SK-N-MC (cell line): ENCODE results near the gene SPTB.

ENCODE experiments used
- DNase-seq: peaks from one replicate; pipeline ENCODE4 v3.0.0-alpha.2; 2011; ENCODE audit warnings: low read depth, low spot score
- H3K27ac ChIP-seq: fragments of 200-600 bp; sonication (generic); 2 replicates; pipeline ENCODE4 v1.5.1; 2016; ENCODE audit warnings: mixed run types
- H3K36me3 ChIP-seq: fragments of 200-600 bp; sonication (generic); 2 replicates; pipeline ENCODE4 v1.6.1; 2017; ENCODE audit warnings: antibody characterized with exemption, low read length, mixed read lengths; ENCODE audit not compliant: insufficient read depth
- H3K4me3 ChIP-seq: fragments of 200-600 bp; sonication (generic); 2 replicates; pipeline ENCODE4 v1.5.1; 2016
- H3K9ac ChIP-seq: fragments of 200-600 bp; sonication (generic); 2 replicates; pipeline ENCODE4 v1.8.0; 2017; ENCODE audit warnings: mixed run types, mixed read lengths; ENCODE audit not compliant: insufficient read length
- H3K9me3 ChIP-seq: fragments of 200-600 bp; sonication (generic); 2 replicates; pipeline ENCODE4 v1.6.1; 2017; ENCODE audit warnings: low read depth, mild to moderate bottlenecking, antibody characterized with exemption, low read length, moderate library complexity, mixed read lengths
- EZH2 ChIP-seq: fragments of 200-600 bp; sonication (generic); IDR thresholded peaks from one replicate; pipeline ENCODE4 v1.6.1; 2017; ENCODE audit warnings: antibody characterized with exemption
- FOXP2 ChIP-seq: optimal IDR thresholded peaks from 2 replicates; pipeline ENCODE3; 2011; ENCODE audit warnings: mild to moderate bottlenecking, moderate library complexity; ENCODE audit not compliant: insufficient read depth; ENCODE audit errors: extremely low read length, control extremely low read depth
- POLR2AphosphoS5 ChIP-seq: IDR thresholded peaks from 2 replicates; pipeline ENCODE4 v1.6.1; 2012; ENCODE audit warnings: mild to moderate bottlenecking, low read depth, low read length, borderline replicate concordance

Gene SPTB

GRCh38 chr14:64826845-64827244 is 52.9 kb downstream of the SPTB start:
- no peak for DNase-seq

GRCh38 chr14:64826333-64826732 is 53.4 kb downstream of the SPTB start:
- H3K4me3 ChIP-seq = no peak overlapping the region
- no peak for TF ChIP-seq FOXP2
- TF ChIP-seq EZH2 = no peak
- TF ChIP-seq POLR2AphosphoS5 = no peak
- no peak overlapping the region for H3K27ac ChIP-seq
- DNase-seq = no peak
- H3K36me3 ChIP-seq = no peaks in the 10 kb centered on the region
- H3K9me3 ChIP-seq = no peaks in the 10 kb centered on the region
- H3K9ac ChIP-seq = no peak overlapping the region

More at GRCh38 chr14:64826845-64827244, 52.9 kb downstream of the SPTB start:
- Histone ChIP-seq H3K36me3 (no peaks in the 10 kb centered on the region), H3K27ac (no peak overlapping the region), H3K9me3 (no peaks in the 10 kb centered on the region), H3K9ac (no peak overlapping the region), H3K4me3 (no peak overlapping the region)
- TF ChIP-seq EZH2 (no peak), FOXP2 (no peak), POLR2AphosphoS5 (no peak)

- no peak for DNase-seq
- no peaks in the 10 kb centered on the region for H3K36me3 ChIP-seq
- no peak overlapping the region for H3K27ac ChIP-seq
- H3K9ac ChIP-seq = no peak overlapping the region
- no peak for TF ChIP-seq EZH2
- TF ChIP-seq POLR2AphosphoS5 = no peak
- TF ChIP-seq FOXP2 = no peak
- H3K9me3 ChIP-seq = no peaks in the 10 kb centered on the region
- H3K4me3 ChIP-seq = no peak overlapping the region
Observed at GRCh38 chr14:64825509-64825908, 54.2 kb downstream of the SPTB start.

- H3K27ac ChIP-seq = no peak overlapping the region
- TF ChIP-seq POLR2AphosphoS5 (no peak), FOXP2 (no peak), EZH2 (no peak)
- no peaks in the 10 kb centered on the region for H3K36me3 ChIP-seq
- no peaks in the 10 kb centered on the region for H3K9me3 ChIP-seq
- no peak overlapping the region for H3K4me3 ChIP-seq
- H3K9ac ChIP-seq = no peak overlapping the region
- DNase-seq = no peak
Observed at GRCh38 chr14:64825006-64825405, 54.7 kb downstream of the SPTB start.

- TF ChIP-seq EZH2 (no peak), FOXP2 (no peak), POLR2AphosphoS5 (no peak)
- Histone ChIP-seq H3K9me3 (no peaks in the 10 kb centered on the region), H3K27ac (no peak overlapping the region), H3K36me3 (no peaks in the 10 kb centered on the region), H3K9ac (no peak overlapping the region), H3K4me3 (no peak overlapping the region)
- DNase-seq = no peak
Observed at GRCh38 chr14:64824471-64824870, 55.2 kb downstream of the SPTB start.

- H3K9ac ChIP-seq = no peak overlapping the region
- no peak overlapping the region for H3K27ac ChIP-seq
- DNase-seq = no peak
- no peak overlapping the region for H3K4me3 ChIP-seq
- no peak for TF ChIP-seq POLR2AphosphoS5
- TF ChIP-seq FOXP2 = no peak
- no peak for TF ChIP-seq EZH2
- no peaks in the 10 kb centered on the region for H3K36me3 ChIP-seq
- no peaks in the 10 kb centered on the region for H3K9me3 ChIP-seq
Observed at GRCh38 chr14:64823305-64823861, 56.3 kb downstream of the SPTB start.

- Histone ChIP-seq H3K36me3 (no peaks in the 10 kb centered on the region), H3K9ac (no peak overlapping the region), H3K27ac (no peak overlapping the region), H3K9me3 (no peaks in the 10 kb centered on the region), H3K4me3 (no peak overlapping the region)
- no peak for DNase-seq
- TF ChIP-seq FOXP2 = no peak
- no peak for TF ChIP-seq POLR2AphosphoS5
- TF ChIP-seq EZH2 = no peak
Observed at GRCh38 chr14:64821651-64822050, 58.1 kb downstream of the SPTB start.

GRCh38 chr14:64818151-64818550 is 61.6 kb downstream of the SPTB start:
- no peak overlapping the region for H3K27ac ChIP-seq

GRCh38 chr14:64817631-64818030 is 62.1 kb downstream of the SPTB start:
- H3K9ac ChIP-seq = no peak overlapping the region
- H3K4me3 ChIP-seq = no peak overlapping the region
- no peak for DNase-seq
- H3K9me3 ChIP-seq = no peaks in the 10 kb centered on the region
- no peak overlapping the region for H3K27ac ChIP-seq
- TF ChIP-seq EZH2 = no peak
- no peak for TF ChIP-seq POLR2AphosphoS5
- no peak for TF ChIP-seq FOXP2
- no peaks in the 10 kb centered on the region for H3K36me3 ChIP-seq

More at GRCh38 chr14:64818151-64818550, 61.6 kb downstream of the SPTB start:
- no peak overlapping the region for H3K9ac ChIP-seq
- no peaks in the 10 kb centered on the region for H3K36me3 ChIP-seq
- no peak overlapping the region for H3K4me3 ChIP-seq
- no peak for DNase-seq
- no peaks in the 10 kb centered on the region for H3K9me3 ChIP-seq
- TF ChIP-seq POLR2AphosphoS5 (no peak), FOXP2 (no peak), EZH2 (no peak)
